IMR-90 (cell line): ENCODE data around the gene TIGD3. TPM values are rescaled to one million over a fixed set of nuclear protein-coding genes. Genes with fewer than 3 reads are reported as not detected.

Experiments
- ATAC-seq: fragments of 200-7000 bp; cut with Tn5 transposase; 2 replicates; pipeline ENCODE4 v1.9.1; 2020; ENCODE audit warnings: low read depth, mild to moderate bottlenecking, moderate library complexity
- BruUV-seq: library from RNA; stranded (reverse); fragments of 400-500 nt; replicated peaks from 2 replicates; lab custom pipeline; 2021; lab: Mats Ljungman, UMichigan
- CTCF ChIA-PET: fragments of 300-600 bp; formaldehyde crosslinking; extraction: SDS; loops from one replicate; lab custom pipeline; 2021; ENCODE audit warnings: antibody characterized with exemption; lab: Yijun Ruan, JAX
- POLR2A ChIA-PET: fragments of 300-600 bp; sonication (Branson Sonifier 250); formaldehyde crosslinking; loops from one replicate; lab custom pipeline; 2022; ENCODE audit warnings: antibody characterized with exemption; ENCODE audit not compliant: unreplicated experiment; lab: Charles Lee
- DNase-seq: peaks from one replicate; pipeline ENCODE4 v3.0.0; 2013
- H2AFZ ChIP-seq: replicated peaks from 2 replicates; pipeline ENCODE3; 2013; ENCODE audit warnings: low read length, mild to moderate bottlenecking; ENCODE audit not compliant: poor library complexity
- H2AK5ac ChIP-seq: 2 replicates; pipeline ENCODE4 v1.6.1; 2013; ENCODE audit warnings: low read depth, low read length, inconsistent platforms
- H2AK9ac ChIP-seq: replicated peaks from 2 replicates; pipeline ENCODE3; 2013; ENCODE audit warnings: mild to moderate bottlenecking, low read depth, low read length, moderate library complexity; ENCODE audit not compliant: poor library complexity
- H2BK120ac ChIP-seq: 2 replicates; pipeline ENCODE4 v1.6.1; 2013; ENCODE audit warnings: low read depth, low read length, inconsistent platforms
- H2BK15ac ChIP-seq: 3 replicates; pipeline ENCODE4 v1.6.1; 2013; ENCODE audit warnings: low read depth, low read length, inconsistent platforms
- H2BK20ac ChIP-seq: 2 replicates; pipeline ENCODE4 v1.6.1; 2013; ENCODE audit warnings: low read depth, mild to moderate bottlenecking, inconsistent platforms, low read length, moderate library complexity
- H2BK5ac ChIP-seq: 2 replicates; pipeline ENCODE4 v1.6.1; 2013; ENCODE audit warnings: mild to moderate bottlenecking, low read depth, low read length, inconsistent platforms; ENCODE audit not compliant: poor library complexity, severe bottlenecking
- H3K14ac ChIP-seq: replicated peaks from 2 replicates; pipeline ENCODE4 v1.6.1; 2013; ENCODE audit warnings: low read depth, low read length, inconsistent platforms
- H3K18ac ChIP-seq: 2 replicates; pipeline ENCODE4 v1.6.1; 2013; ENCODE audit warnings: low read depth, low read length, control low read depth
- H3K23ac ChIP-seq: 2 replicates; pipeline ENCODE4 v1.6.1; 2013; ENCODE audit warnings: low read depth, low read length, inconsistent platforms
- H3K27ac ChIP-seq: 2 replicates; pipeline ENCODE4 v1.5.1; 2013; ENCODE audit warnings: mild to moderate bottlenecking, control low read depth, low read length; ENCODE audit not compliant: insufficient read depth
- H3K27me3 ChIP-seq: 2 replicates; pipeline ENCODE4 v1.6.1; 2013; ENCODE audit warnings: low read length; ENCODE audit not compliant: control insufficient read depth, insufficient read depth
- H3K36me3 ChIP-seq: 2 replicates; pipeline ENCODE4 v1.6.1; 2013; ENCODE audit warnings: low read length, mixed read lengths; ENCODE audit not compliant: control insufficient read depth, insufficient read depth
- H3K4ac ChIP-seq: 2 replicates; pipeline ENCODE4 v1.6.1; 2013; ENCODE audit warnings: low read depth, low read length, inconsistent platforms
- H3K4me1 ChIP-seq: 2 replicates; pipeline ENCODE4 v1.6.1; 2013; ENCODE audit warnings: low read length, mixed read lengths; ENCODE audit not compliant: control insufficient read depth, insufficient read depth
- H3K4me2 ChIP-seq: 2 replicates; pipeline ENCODE4 v1.6.1; 2013; ENCODE audit warnings: low read depth, mild to moderate bottlenecking, control low read depth, low read length, moderate library complexity
- H3K4me3 ChIP-seq: 2 replicates; pipeline ENCODE4 v1.5.1; 2013; ENCODE audit warnings: low read depth, mild to moderate bottlenecking, control low read depth, low read length, moderate library complexity; ENCODE audit not compliant: insufficient read depth
- H3K56ac ChIP-seq: 2 replicates; pipeline ENCODE4 v1.6.1; 2013; ENCODE audit warnings: low read length, inconsistent platforms; ENCODE audit not compliant: insufficient read depth; ENCODE audit errors: extremely low read depth
- H3K79me1 ChIP-seq, 2 experiments: 2 replicates each; pipeline ENCODE4 v1.6.1; 2013; ENCODE audit warnings: low read length in 2 of 2, inconsistent platforms in 1 of 2, low read depth in 1 of 2
- H3K9ac ChIP-seq: 2 replicates; pipeline ENCODE4 v1.6.1; 2013; ENCODE audit warnings: low read depth, low read length, control low read depth
- H3K9me1 ChIP-seq: 2 replicates; pipeline ENCODE4 v1.6.1; 2013; ENCODE audit warnings: low read length, inconsistent platforms; ENCODE audit not compliant: insufficient read depth
- H3K9me3 ChIP-seq: 2 replicates; pipeline ENCODE4 v1.6.1; 2013; ENCODE audit warnings: low read length; ENCODE audit not compliant: control insufficient read depth, insufficient read depth
- H4K20me1 ChIP-seq: 2 replicates; pipeline ENCODE4 v1.6.1; 2013; ENCODE audit warnings: low read length, inconsistent platforms; ENCODE audit not compliant: insufficient read depth
- H4K5ac ChIP-seq: 2 replicates; pipeline ENCODE4 v1.6.1; 2013; ENCODE audit warnings: mild to moderate bottlenecking, low read depth, low read length, control low read depth
- H4K8ac ChIP-seq, 2 experiments: 2 replicates each; pipeline ENCODE4 v1.6.1; 2013; ENCODE audit warnings: low read depth in 2 of 2, low read length in 2 of 2, control low read depth in 1 of 2, inconsistent platforms in 1 of 2
- H4K91ac ChIP-seq: 2 replicates; pipeline ENCODE4 v1.6.1; 2013; ENCODE audit warnings: low read depth, low read length, inconsistent platforms; ENCODE audit not compliant: insufficient read depth
- BHLHE40 ChIP-seq: fragments of 150-350 bp; IDR thresholded peaks from 2 replicates; pipeline ENCODE4 v1.6.1; 2016; ENCODE audit warnings: mild to moderate bottlenecking, low read depth, low read length
- CEBPB ChIP-seq: IDR thresholded peaks from 2 replicates; pipeline ENCODE4 v1.6.1; 2012; ENCODE audit warnings: low read depth, low read length, improper control_type of control experiment
- FOS ChIP-seq: fragments of 150-350 bp; IDR thresholded peaks from 2 replicates; pipeline ENCODE4 v1.6.1; 2016; ENCODE audit warnings: low read depth, low read length
- MAFK ChIP-seq: IDR thresholded peaks from 2 replicates; pipeline ENCODE4 v1.6.1; 2012; ENCODE audit warnings: low read depth, low read length, improper control_type of control experiment
- NFE2L2 ChIP-seq: fragments of 150-350 bp; IDR thresholded peaks from 2 replicates; pipeline ENCODE4 v1.6.1; 2016; ENCODE audit warnings: low read depth, mild to moderate bottlenecking, low read length
- POLR2A ChIP-seq: IDR thresholded peaks from 2 replicates; pipeline ENCODE4 v1.6.1; 2012; ENCODE audit warnings: mild to moderate bottlenecking, low read depth, low read length
- RAD21 ChIP-seq: IDR thresholded peaks from 2 replicates; pipeline ENCODE4 v1.6.1; 2012; ENCODE audit warnings: low read length, improper control_type of control experiment
- USF2 ChIP-seq: fragments of 150-350 bp; IDR thresholded peaks from 2 replicates; pipeline ENCODE4 v1.6.1; 2017; ENCODE audit warnings: mild to moderate bottlenecking, antibody characterized with exemption, low read length, low read depth
- WGBS, 2 experiments: methylation state at CpG; one replicate each; pipeline versions ENCODE4 v1.1.5 to v1.1.7; 2013; ENCODE audit warnings: missing lambda C conversion rate in 2 of 2; ENCODE audit not compliant: insufficient read length in 1 of 2; ENCODE audit errors: extremely low coverage in 2 of 2; 5-methylcytosine and 5-hydroxymethylcytosine counted together
- dilution Hi-C: fragments of 300-500 bp; cut with HindIII; formaldehyde crosslinking; loops from one replicate; pipeline ENCODE4 v1.14.3; 2018; ENCODE audit warnings: low sequenced_read_pairs; ENCODE audit not compliant: unreplicated experiment
- in situ Hi-C: fragments of 300-500 bp; cut with MboI; formaldehyde crosslinking; loops from 3 replicates; pipeline ENCODE4 v1.14.3; 2019; ENCODE audit warnings: low sequenced_read_pairs, inconsistent platforms, mixed read lengths
- intact Hi-C: fragments of 100-400 bp; cut with micrococcal nuclease; formaldehyde crosslinking; loops from 2 replicates; pipeline ENCODE4 v1.10.0; 2022
- polyA plus RNA-seq, 3 experiments: library from polyadenylated mRNA; depleted of rRNA; stranded (reverse); fragments of >200 nt; gene quantifications; 2 replicates each; pipeline ENCODE4 v1.2.3, GENCODE V29; 2012; ENCODE audit warnings: low replicate concordance in 1 of 3
- total RNA-seq: library from RNA; depleted of rRNA; stranded (reverse); fragments of >200 nt; gene quantifications from 2 replicates; pipeline ENCODE4 v1.2.3, GENCODE V29; 2012

Gene TIGD3
- total and polyA plus RNA-seq, 2 of the 4 experiments (the other 2 are of a cell fraction), result 0.12 TPM; not detected in 1

GRCh38 chr11:65323813-65324212 lies 30.7 kb upstream of the TIGD3 start:
- Histone ChIP-seq H3K14ac (no peak overlapping the region), H4K8ac (no peak overlapping the region), H2AK5ac (no peak overlapping the region), H4K91ac (no peak overlapping the region), H3K4me3 (no peak overlapping the region), H3K36me3 (peaks cover 38% of the 10 kb centered on the region), H2BK120ac (no peak overlapping the region), H3K27ac (no peak overlapping the region), H2BK20ac (no peak overlapping the region), H3K4ac (no peak overlapping the region), H2BK15ac (no peak overlapping the region), H3K56ac (no peak overlapping the region), H3K9me1 (peaks cover 9% of the 10 kb centered on the region), H4K5ac (no peak overlapping the region; the same call in 1 of the 2 replicates), H2AFZ (no peak overlapping the region), H3K9me3 (no peaks in the 10 kb centered on the region), H2AK9ac (peak overlapping the region; percentile 1), H3K9ac (no peak overlapping the region), H3K23ac (no peak overlapping the region), H3K27me3 (no peaks in the 10 kb centered on the region), H2BK5ac (no peak overlapping the region), H3K4me2 (no peak overlapping the region), H3K4me1 (peaks cover 2% of the 10 kb centered on the region; the same call in 1 of the 2 replicates), H3K79me1 (peaks cover 3 to 49% of the 10 kb centered on the region in 2 experiments), H4K20me1 (peaks cover 57% of the 10 kb centered on the region), H3K18ac (no peak overlapping the region)
- CTCF ChIA-PET, result no interaction called here
- in situ Hi-C loops (no loop called here), intact Hi-C loops (no loop called here), dilution Hi-C loops (no loop called here)
- WGBS, 2 experiments, result 84% methylated on average over 7 of the region's 12 CpGs; no CpG with 5 or more reads in 1 of the 2 experiments
- DNase-seq (no peak), ATAC-seq (no peak)
- TF ChIP-seq POLR2A, result peak; percentile 64
- TF ChIP-seq NFE2L2, result no peak
- no peak for TF ChIP-seq MAFK
- TF ChIP-seq BHLHE40, result no peak
- no peak for TF ChIP-seq RAD21
- no peak for TF ChIP-seq FOS
- no peak for TF ChIP-seq USF2
- TF ChIP-seq CEBPB, result no peak
- POLR2A ChIA-PET, result no interaction called here
- no TSS peak for BruUV-seq
